Stimulated activated CD4-positive, alpha-beta T cell treated with anti-CD3 and anti-CD28 coated beads, Interleukin-12 subunit alpha, Interleukin-12 subunit beta, amount 100 ng/mL, for 48 hours (primary cell): ENCODE data around the gene SIRPB2.
"Not testable (repeated sequence)": the region's sequence is repeated elsewhere in the genome, so short reads cannot be mapped to it uniquely, and the experiment has no call there.

Source experiments
- DNase-seq, 3 donors: peaks; one replicate each; pipeline ENCODE4 v3.0.0-alpha.2; 2020; ENCODE audit warnings: low read depth in 2 of 3, low spot score in 1 of 3

Gene SIRPB2

GRCh38 chr20:1500496-1500895 is 9.3 kb upstream of the SIRPB2 start:
- no peak for DNase-seq

- no peak for DNase-seq
Observed at GRCh38 chr20:1499528-1500420, 8.6 kb upstream of the SIRPB2 start.

- DNase-seq: not testable (repeated sequence)
Observed at GRCh38 chr20:1497371-1497770, 6.2 kb upstream of the SIRPB2 start.

GRCh38 chr20:1496930-1497329 is 5.7 kb upstream of the SIRPB2 start:
- DNase-seq: no peak

GRCh38 chr20:1494436-1494835 is 3.2 kb upstream of the SIRPB2 start:
- no peak for DNase-seq

- DNase-seq: no peak
Observed at GRCh38 chr20:1493536-1493935, 2.3 kb upstream of the SIRPB2 start.

GRCh38 chr20:1491860-1492642 is 831 bp upstream of the SIRPB2 start:
- no peak for DNase-seq

- no peak for DNase-seq
Observed at GRCh38 chr20:1490643-1491195, 501 bp downstream of the SIRPB2 start.

- no peak for DNase-seq
Observed at GRCh38 chr20:1489764-1490436, 1.3 kb downstream of the SIRPB2 start.

GRCh38 chr20:1489325-1489724 is 1.9 kb downstream of the SIRPB2 start:
- no peak for DNase-seq

- no peak for DNase-seq
Observed at GRCh38 chr20:1486566-1486965, 4.7 kb downstream of the SIRPB2 start.

GRCh38 chr20:1484438-1485116 is 6.6 kb downstream of the SIRPB2 start:
- DNase-seq: no peak

- no peak for DNase-seq
Observed at GRCh38 chr20:1479831-1480595, 11.2 kb downstream of the SIRPB2 start.

GRCh38 chr20:1478566-1478965 is 12.7 kb downstream of the SIRPB2 start:
- DNase-seq: no peak

GRCh38 chr20:1477896-1478490 is 13.2 kb downstream of the SIRPB2 start:
- no peak for DNase-seq

GRCh38 chr20:1474817-1475603 is 16.2 kb downstream of the SIRPB2 start:
- DNase-seq: no peak

- DNase-seq: no peak
Observed at GRCh38 chr20:1474325-1474724, 16.9 kb downstream of the SIRPB2 start.

GRCh38 chr20:1473246-1474220 is 17.7 kb downstream of the SIRPB2 start:
- DNase-seq: no peak
